Tibial artery (tissue), 4 donors: ENCODE results near the gene TP63.

Experiments used
- DNase-seq, 2 donors: peaks; one replicate each; pipeline ENCODE4 v3.0.0-alpha.2; 2019
- H3K27ac ChIP-seq, 2 donors: fragments of 200-600 bp; sonication (generic) in 1 of 2; 1 replicate in 1 of 2; 2 replicates in 1 of 2; pipeline ENCODE4 v1.5.1; 2018 to 2019; ENCODE audit warnings: mild to moderate bottlenecking in 1 of 2
- H3K27me3 ChIP-seq, 2 donors: fragments of 200-600 bp; sonication (generic) in 1 of 2; one replicate each; pipeline versions ENCODE4 v1.5.1 to v1.6.0; 2016 to 2019
- H3K36me3 ChIP-seq, 3 donors: fragments of 200-600 bp; sonication (generic) in 2 of 3; one replicate each; pipeline ENCODE4 v1.5.1; 2016 to 2019; ENCODE audit warnings: mild to moderate bottlenecking in 2 of 3
- H3K4me1 ChIP-seq, 4 donors: fragments of 200-600 bp; sonication (generic) in 2 of 4; 1 replicate in 3 of 4; 2 replicates in 1 of 4; pipeline ENCODE4 v1.5.1; 2016 to 2019
- H3K4me3 ChIP-seq, 2 donors: fragments of 200-600 bp; sonication (generic) in 1 of 2; 1 replicate in 1 of 2; 2 replicates in 1 of 2; pipeline ENCODE4 v1.5.1; 2018 to 2019; ENCODE audit warnings: mild to moderate bottlenecking in 2 of 2
- H3K9me3 ChIP-seq, 3 donors: fragments of 200-600 bp; sonication (generic) in 1 of 3; one replicate each; pipeline ENCODE4 v1.5.1; 2016 to 2019
- CTCF ChIP-seq, 2 experiments: fragments of 200-600 bp in 1 of 2; fragments of 450-650 bp in 1 of 2; IDR thresholded peaks; one replicate each; pipeline ENCODE4 v1.5.1; 2017 to 2019; ENCODE audit warnings: antibody characterized with exemption in 2 of 2, mild to moderate bottlenecking in 1 of 2, moderate library complexity in 1 of 2
- intact Hi-C: fragments of 100-400 bp; cut with DNase I; formaldehyde crosslinking; loops from one replicate; pipeline ENCODE4 v1.15.0; 2023; ENCODE audit warnings: low total_unique reads

Gene TP63

GRCh38 chr3:189834462-189834861, 203.3 kb downstream of the TP63 start:
- Histone ChIP-seq H3K4me3 (no peak overlapping the region), H3K36me3 (no peaks in the 10 kb centered on the region), H3K27me3 (no peaks in the 10 kb centered on the region), H3K27ac (no peak overlapping the region), H3K9me3 (no peaks in the 10 kb centered on the region), H3K4me1 (no peaks in the 10 kb centered on the region)
- intact Hi-C loops: no loop called here
- no peak for TF ChIP-seq CTCF (IDR thresholded peaks at IDR 0.05)
- DNase-seq: no peak

- Histone ChIP-seq H3K27ac (no peak overlapping the region), H3K27me3 (no peaks in the 10 kb centered on the region), H3K9me3 (no peaks in the 10 kb centered on the region), H3K4me3 (no peak overlapping the region), H3K36me3 (no peaks in the 10 kb centered on the region), H3K4me1 (no peaks in the 10 kb centered on the region)
- intact Hi-C loops: no loop called here
- no peak for DNase-seq
- no peak for TF ChIP-seq CTCF (IDR thresholded peaks at IDR 0.05)
Measured at GRCh38 chr3:189836795-189837194, 205.6 kb downstream of the TP63 start.

- no peak for TF ChIP-seq CTCF (IDR thresholded peaks at IDR 0.05)
- Histone ChIP-seq H3K9me3 (no peaks in the 10 kb centered on the region), H3K4me3 (no peak overlapping the region), H3K36me3 (no peaks in the 10 kb centered on the region), H3K27me3 (no peaks in the 10 kb centered on the region), H3K4me1 (no peaks in the 10 kb centered on the region), H3K27ac (no peak overlapping the region)
- intact Hi-C loops: no loop called here
- no peak for DNase-seq
Measured at GRCh38 chr3:189838291-189838690, 207.1 kb downstream of the TP63 start.

GRCh38 chr3:189839576-189839975, 208.4 kb downstream of the TP63 start:
- DNase-seq: no peak
- H3K4me1 ChIP-seq: no peaks in the 10 kb centered on the region
- H3K27me3 ChIP-seq: no peaks in the 10 kb centered on the region
- no peak overlapping the region for H3K27ac ChIP-seq
- TF ChIP-seq CTCF (IDR thresholded peaks at IDR 0.05): no peak
- no peaks in the 10 kb centered on the region for H3K36me3 ChIP-seq
- no peaks in the 10 kb centered on the region for H3K9me3 ChIP-seq
- H3K4me3 ChIP-seq: no peak overlapping the region
- intact Hi-C loops: no loop called here

- Histone ChIP-seq H3K4me1 (no peaks in the 10 kb centered on the region), H3K9me3 (no peaks in the 10 kb centered on the region), H3K4me3 (no peak overlapping the region), H3K36me3 (no peaks in the 10 kb centered on the region), H3K27me3 (no peaks in the 10 kb centered on the region), H3K27ac (no peak overlapping the region)
- no peak for TF ChIP-seq CTCF (IDR thresholded peaks at IDR 0.05)
- intact Hi-C loops: no loop called here
- DNase-seq: no peak
Measured at GRCh38 chr3:189841473-189842205, 210.4 kb downstream of the TP63 start.
